GM18498 (cell line): Measurements from ENCODE around the gene TSC22D2.

Experiments
- ATAC-seq: cut with Tn5 transposase; IDR thresholded peaks from one replicate; pipeline ENCODE4 v1.9.1; 2021; ENCODE audit warnings: mild to moderate bottlenecking, moderate library complexity; ENCODE audit not compliant: unreplicated experiment

Gene TSC22D2

DNA sequence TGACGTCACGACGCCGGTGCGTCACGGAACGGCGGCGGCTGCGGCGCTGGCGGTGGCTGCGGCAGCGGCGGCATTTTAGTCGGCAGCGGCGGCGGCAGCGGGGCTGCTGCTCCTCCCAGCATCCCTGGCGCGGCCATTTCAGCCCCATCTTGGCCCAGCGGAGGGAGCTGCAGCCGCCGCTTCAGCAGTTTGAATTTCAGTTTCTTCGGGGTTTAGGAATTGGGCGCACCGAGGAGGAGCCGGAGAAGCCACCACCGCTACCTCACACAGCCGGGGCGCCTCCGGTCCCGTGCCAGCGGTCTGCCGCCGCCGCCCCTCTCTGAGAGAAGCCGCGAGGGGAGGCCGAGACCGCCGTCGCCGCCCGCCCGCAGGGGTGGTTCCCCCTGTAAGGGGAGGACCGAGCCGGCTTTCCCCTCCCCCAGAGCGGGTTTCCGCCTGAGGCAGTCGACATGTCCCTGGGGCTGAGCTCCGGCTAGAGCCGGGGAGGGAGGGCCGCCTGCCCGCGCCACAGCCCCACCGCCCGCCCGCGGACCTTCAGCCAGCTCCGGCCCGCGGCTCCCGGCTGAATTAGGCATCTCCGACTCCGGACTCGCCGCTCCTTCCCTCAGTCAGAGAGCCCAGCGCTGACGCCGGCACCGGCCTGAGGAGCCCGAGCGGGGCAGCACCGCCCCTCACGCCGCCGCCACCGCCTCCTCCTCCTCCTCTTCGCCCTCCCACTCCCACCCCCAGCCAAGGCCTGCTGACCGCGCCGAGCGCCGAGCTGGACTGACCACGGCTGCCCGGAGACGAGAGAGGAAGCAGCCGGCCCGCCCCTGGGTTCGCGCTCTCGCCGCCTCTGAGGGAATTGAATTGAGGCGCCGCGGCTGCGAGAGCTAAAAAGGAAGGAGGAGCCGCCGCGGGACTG is at the start of gene TSC22D2:
TSS of gene TSC22D2 (plus strand) at position 78 of the 904 bp plus-strand sequence. CDS start 1,053 bp downstream, outside the sequence.
- peak; percentile 70 for ATAC-seq

GRCh38 chr3:150359381-150359780 is 48.7 kb upstream of the TSC22D2 start:
- no peak for ATAC-seq

GRCh38 chr3:150360966-150361365 is 47.1 kb upstream of the TSC22D2 start:
- ATAC-seq, result no peak

DNA sequence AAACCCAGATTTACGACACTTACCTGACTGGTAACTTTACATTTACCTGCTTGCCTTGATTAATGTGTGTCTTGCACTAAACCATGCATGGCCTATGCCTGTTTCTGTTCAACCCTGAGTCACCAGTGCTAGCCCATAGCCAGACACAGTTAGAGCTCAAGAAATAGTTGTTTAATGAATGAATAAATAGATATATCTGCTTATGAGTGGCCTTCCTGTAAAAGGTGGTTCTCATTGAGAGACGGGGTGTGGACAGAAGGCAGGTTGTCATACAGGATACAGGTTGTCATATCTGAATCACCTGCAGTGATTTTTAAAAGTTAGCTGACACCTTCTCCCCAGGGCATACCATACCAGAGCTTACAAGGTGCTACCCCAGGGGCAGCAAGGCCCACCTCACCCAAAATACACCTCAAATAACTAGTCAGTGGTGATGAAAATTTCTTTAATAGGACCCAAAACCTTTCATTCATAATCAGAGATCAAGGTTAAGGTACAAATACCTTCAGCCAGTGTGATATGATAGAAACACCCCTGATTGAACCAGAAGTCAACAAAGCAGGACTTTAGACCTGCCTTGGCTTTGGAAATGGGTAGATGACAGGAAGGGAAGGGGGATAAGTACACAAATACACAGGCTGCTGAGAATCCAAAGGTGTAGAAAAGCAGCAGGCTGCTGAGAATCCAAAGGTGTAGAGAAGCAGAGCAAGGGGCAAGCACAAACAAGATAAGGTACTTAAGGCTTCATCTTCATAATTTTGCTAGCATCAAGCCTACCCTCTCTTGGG is 45.4 kb upstream of the TSC22D2 start:
- no peak for ATAC-seq

- ATAC-seq, result no peak
Measured at GRCh38 chr3:150363420-150363819, 44.7 kb upstream of the TSC22D2 start.

GRCh38 chr3:150365132-150365604 is 42.9 kb upstream of the TSC22D2 start:
- ATAC-seq, result no peak

GRCh38 chr3:150367757-150368156 is 40.3 kb upstream of the TSC22D2 start:
- no peak for ATAC-seq

DNA sequence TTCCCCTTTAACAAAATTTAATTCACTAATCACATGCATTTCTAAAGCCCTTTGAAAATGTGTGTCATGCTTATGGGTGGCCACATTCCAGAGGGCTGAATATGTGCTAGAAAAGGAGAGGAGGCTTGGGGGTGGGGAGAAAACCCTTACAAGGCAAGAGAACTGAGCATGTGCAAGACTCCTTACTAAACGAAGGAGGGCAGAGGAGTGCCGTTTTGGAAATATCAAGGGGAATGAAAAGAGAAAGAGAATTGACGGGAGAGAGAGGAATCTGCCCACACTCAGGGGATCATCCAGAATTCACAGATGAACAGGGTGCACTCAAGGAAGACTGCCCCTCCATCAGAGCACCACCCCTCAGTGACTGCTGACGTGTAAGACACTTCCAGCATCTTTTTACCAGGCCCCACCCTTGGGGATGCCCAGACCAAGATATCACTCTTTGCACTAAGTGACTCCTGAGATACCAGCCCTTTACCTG is 37.9 kb upstream of the TSC22D2 start:
- no peak for ATAC-seq

DNA sequence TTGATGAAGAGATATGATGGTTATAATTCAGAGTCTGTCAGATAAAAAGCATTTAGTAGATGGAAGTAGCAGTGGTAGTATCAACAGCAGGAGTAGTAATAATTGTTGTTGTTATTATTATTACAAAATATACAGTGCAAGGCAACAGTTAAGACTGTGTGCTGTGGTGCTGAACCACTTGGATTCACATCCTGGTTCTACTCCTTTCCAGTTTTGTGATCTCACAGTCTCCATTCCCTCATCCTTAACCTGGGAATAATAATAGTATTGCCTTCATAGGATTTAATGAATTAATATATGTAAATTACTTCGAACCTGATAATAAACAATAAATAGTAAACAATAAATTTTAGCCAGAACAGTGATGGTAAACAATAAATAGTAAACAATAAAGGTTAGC is 37.1 kb upstream of the TSC22D2 start:
- no peak for ATAC-seq

GRCh38 chr3:150371741-150372254 is 36.3 kb upstream of the TSC22D2 start:
- ATAC-seq, result no peak

- no peak for ATAC-seq
Measured at GRCh38 chr3:150372320-150372719, 35.8 kb upstream of the TSC22D2 start.

DNA sequence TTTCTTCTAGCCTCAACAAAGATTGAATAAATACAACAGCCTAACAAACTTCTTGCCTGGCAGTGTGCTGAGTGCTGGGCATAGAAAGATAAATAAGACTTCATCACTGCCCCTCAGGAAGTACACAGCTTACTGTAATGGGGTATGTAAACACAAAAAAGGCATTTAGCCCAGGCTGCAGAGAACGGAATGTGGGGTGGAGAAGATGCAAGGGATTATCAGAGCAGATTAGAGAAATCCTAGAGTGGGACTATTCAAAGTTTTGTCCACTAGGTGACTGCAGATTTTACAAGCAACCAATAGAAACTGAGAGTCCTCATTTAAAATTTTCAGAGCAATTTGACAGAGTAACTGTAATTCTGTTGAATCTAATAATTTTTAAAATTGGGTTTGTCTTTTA is 35.4 kb upstream of the TSC22D2 start:
- ATAC-seq, result no peak

DNA sequence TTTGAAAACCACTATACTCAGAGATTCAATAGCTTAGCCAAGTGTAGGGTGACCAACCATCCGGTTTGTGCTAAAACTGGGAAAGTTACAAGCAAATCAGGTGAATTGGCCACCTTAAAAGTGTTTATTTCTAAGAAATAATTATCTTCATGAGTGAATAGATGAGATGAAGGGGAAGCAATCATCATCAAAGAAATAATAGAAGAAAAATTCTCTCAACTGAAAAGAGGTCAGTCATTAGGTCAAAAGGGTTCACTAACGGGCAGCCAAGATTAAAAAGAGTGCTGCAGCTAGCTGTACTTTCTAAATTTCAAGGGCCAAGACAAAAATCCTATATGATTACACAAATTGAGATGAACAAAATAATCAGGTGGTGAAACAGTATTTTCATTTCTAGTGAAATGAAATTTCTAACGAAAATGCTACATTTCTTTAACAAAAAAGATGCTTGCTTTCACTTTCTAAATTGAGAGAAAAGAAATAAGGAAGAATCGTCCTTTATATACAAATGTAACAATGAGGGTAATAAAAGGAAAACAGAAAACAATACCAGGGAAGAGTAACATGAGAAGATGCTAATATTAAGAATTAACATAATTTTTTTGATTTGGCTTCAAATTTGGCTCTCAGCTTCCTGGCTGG is 34.7 kb upstream of the TSC22D2 start:
- no peak for ATAC-seq

GRCh38 chr3:150374975-150375374 is 33.1 kb upstream of the TSC22D2 start:
- ATAC-seq, result no peak

DNA sequence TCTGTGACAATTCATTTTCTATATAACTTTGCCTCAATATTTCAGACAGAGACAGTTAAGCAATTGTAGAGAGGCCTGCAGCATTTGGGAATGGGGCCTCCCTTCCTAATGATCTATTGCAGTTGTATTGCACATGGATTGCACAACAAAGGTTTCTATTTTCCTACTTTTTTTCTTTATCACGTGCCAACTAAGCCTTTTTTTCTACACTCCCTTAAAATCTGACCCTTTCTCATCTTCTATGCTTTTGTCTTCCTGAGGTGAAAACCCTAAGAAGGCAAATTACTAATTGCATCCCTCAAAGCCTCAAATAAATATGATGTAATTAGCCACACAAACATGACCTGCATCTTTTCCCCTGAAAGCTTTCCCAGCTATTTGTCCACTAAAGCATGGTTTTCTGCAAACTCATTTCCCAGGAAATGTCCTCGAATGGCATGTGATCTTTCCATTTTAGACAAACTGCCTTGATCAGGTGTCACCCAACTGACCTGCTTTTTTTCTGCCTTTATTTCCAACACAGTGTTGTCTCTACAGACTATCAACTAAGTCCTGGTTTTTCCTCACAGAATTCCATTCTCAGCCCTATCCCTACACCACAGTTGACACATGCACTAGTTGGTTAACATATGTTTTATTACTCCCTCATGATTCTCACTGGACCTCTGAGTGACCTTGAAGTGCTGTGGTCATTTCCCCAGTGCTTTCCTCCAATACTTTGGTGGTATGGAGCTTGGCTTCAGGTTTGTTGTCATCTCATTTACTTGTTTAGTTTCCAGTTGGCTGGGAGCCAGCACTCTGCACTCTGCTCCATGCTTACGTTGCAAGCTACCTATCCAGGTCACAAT is 31.9 kb upstream of the TSC22D2 start:
- ATAC-seq, result no peak

GRCh38 chr3:150377601-150378300 is 30.3 kb upstream of the TSC22D2 start:
- no peak for ATAC-seq

GRCh38 chr3:150378301-150378748 is 29.8 kb upstream of the TSC22D2 start:
- ATAC-seq, result no peak

DNA sequence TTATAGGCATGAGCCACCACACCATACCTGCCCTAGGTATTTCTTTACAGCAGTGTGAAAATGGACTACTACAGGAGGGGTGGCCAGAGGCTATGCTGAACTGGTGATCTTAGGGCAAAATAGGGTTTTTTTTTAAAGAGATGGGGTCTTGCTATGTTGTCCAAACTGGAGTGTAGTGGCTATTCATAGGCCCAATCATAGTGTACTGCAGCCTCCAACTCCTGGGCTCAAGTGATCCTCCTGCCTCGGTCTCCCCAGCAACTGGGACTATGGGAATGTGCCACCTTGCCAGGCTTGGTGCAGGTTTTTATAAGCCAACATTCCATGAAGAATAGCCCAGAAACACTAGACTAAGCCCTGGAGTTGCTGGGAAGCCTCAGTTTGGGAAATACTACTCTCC is 28.6 kb upstream of the TSC22D2 start:
- ATAC-seq, result no peak
